Fibroblast of upper back skin (primary cell): Measurements from ENCODE around the gene HMGCL.

ENCODE experiments used
- DNase-seq: peaks from one replicate; pipeline ENCODE4 v3.0.0-alpha.2; 2013

The HMGCL gene

GRCh38 chr1:23772854-23773242, 52.4 kb downstream of the HMGCL start:
- DNase-seq = no peak

DNA sequence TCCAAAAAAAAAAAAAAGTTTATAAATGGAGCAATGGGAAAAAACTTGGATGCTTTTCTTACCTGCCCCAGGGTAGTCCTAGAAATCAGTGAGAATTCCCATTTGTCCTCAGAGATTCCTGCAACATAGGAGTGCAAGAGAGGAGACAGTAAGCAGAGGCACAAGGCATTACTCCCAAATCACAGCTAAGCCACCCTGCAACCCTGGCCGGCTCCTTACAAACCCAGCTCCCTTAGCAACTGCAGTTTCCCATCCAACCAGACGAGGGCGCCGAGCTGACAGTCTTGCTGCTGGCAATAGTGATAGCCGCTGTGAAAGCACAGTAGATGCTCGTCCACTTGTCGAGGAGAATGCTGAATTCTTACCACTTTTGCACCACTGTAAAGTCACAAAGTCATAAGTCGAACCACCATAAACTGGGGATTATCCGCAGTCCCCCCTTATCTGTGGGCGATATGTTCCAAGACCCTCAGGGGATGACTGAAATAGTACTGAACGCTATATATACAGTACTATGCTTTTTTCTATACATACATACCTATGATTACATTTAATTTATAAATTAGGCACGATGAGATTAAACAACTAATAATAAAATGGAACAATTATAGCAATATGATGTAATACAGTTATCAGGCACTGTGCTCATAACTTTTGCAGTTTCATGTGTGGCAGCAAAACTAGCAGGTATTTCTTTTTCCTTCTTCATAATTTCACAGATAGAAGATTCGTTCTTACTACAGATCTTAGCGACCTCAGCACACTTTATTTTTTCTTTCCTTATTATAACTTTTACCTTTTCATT, 53.0 kb downstream of the HMGCL start:
- peak; percentile 73 for DNase-seq

DNA sequence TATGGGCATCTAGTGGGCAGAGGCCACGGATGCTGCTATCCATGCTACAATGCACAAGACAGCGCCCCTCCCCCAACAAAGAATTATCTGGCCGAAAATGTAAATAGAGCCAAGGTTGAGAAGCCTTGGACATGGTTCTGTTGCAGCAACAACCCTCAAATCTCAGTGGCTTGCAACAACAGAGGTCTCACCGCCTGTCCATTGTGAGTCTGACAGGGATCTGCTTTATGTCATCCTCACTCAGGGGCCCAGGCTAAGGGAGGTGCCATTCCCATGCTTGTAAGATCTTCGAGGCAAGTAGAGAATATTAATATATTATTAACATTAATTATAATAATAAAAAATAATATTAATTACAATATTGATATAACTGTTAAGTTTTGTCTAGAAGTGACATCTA, 56.5 kb downstream of the HMGCL start:
- DNase-seq = no peak

DNA sequence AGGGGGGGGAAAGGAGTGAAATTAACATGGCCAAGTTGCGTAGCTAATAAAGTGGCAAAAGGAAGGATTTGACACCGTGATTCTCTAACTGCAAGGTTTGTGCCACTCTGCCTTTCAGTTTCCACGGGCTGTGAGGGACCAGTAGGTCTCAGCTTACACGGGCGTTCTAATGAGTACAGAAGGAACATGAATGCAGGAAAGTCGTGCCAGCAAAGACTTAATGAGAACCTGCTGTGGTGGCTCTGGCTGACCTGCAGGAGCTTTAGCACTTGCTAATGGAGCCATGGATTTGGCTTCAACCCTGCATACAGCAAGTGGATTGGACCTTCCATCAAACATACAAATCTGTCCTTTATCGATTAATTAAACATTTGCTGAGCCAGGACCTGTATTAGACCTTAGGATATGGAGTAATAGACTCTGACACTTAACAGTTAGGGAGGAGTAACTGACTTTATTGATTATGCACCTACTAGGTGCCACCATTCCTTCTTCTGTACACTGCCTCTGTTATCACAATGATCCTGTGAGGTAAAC, 62.1 kb downstream of the HMGCL start:
- DNase-seq = no peak

- no peak for DNase-seq
Observed at GRCh38 chr1:23759277-23759676, 66.0 kb downstream of the HMGCL start.

- no peak for DNase-seq
Observed at GRCh38 chr1:23757812-23758211, 67.4 kb downstream of the HMGCL start.

- DNase-seq = peak; percentile 17
Observed at GRCh38 chr1:23756676-23757075, 68.6 kb downstream of the HMGCL start.

GRCh38 chr1:23752909-23753308, 72.3 kb downstream of the HMGCL start:
- DNase-seq = no peak
